Immature natural killer cell (primary cell): ENCODE results near the gene NFYA. TPM values are rescaled to one million over a fixed set of nuclear protein-coding genes. Genes with fewer than 3 reads are reported as not detected.
A peak's percentile ranks its signal among the peaks of the same experiment; 100 is the strongest.

ENCODE experiments used
- DNase-seq, 3 donors: peaks; one replicate each; pipeline ENCODE4 v3.0.0; 2022; ENCODE audit warnings: mixed read lengths in 1 of 3
- H3K27ac Mint-ChIP-seq, 6 donors: one replicate each; pipeline ENCODE4 v1.8.0; 2020; ENCODE audit warnings: mixed read lengths in 6 of 6, mild to moderate bottlenecking in 5 of 6, inconsistent platforms in 4 of 6, moderate library complexity in 3 of 6
- H3K27me3 Mint-ChIP-seq, 3 donors: one replicate each; pipeline ENCODE4 v1.8.0; 2020 to 2021; ENCODE audit warnings: low read depth in 3 of 3, mild to moderate bottlenecking in 3 of 3, mixed read lengths in 3 of 3, moderate library complexity in 3 of 3, inconsistent platforms in 1 of 3
- H3K36me3 Mint-ChIP-seq, 3 donors: one replicate each; pipeline ENCODE4 v1.8.0; 2020; ENCODE audit warnings: mixed read lengths in 3 of 3, inconsistent platforms in 2 of 3, mild to moderate bottlenecking in 2 of 3
- H3K4me1 Mint-ChIP-seq, 2 donors: one replicate each; pipeline ENCODE4 v1.8.0; 2020; ENCODE audit warnings: inconsistent platforms in 2 of 2, mild to moderate bottlenecking in 2 of 2, mixed read lengths in 2 of 2, moderate library complexity in 1 of 2
- H3K4me3 Mint-ChIP-seq, 5 donors: one replicate each; pipeline ENCODE4 v1.8.0; 2020; ENCODE audit warnings: mild to moderate bottlenecking in 5 of 5, mixed read lengths in 5 of 5, inconsistent platforms in 3 of 5, moderate library complexity in 3 of 5
- H3K9me3 Mint-ChIP-seq, 6 donors: one replicate each; pipeline ENCODE4 v1.8.0; 2020; ENCODE audit warnings: mild to moderate bottlenecking in 6 of 6, mixed read lengths in 6 of 6, inconsistent platforms in 4 of 6, moderate library complexity in 3 of 6
- polyA plus RNA-seq, 3 donors: library from polyadenylated mRNA; unstranded; fragments of 300-500 nt; fragmentation: Illumina TruSeq; gene quantifications; one replicate each; pipeline ENCODE4 v1.2.3, GENCODE V29; 2021

Gene NFYA
- polyA plus RNA-seq, 3 donors from 2014 or later, result 12.4 to 21.7 (median 20.5) TPM

- Mint-ChIP-seq H3K27ac (peak overlapping the region; percentile 95 to 99 (median 98)), H3K9me3 (no peaks in the 10 kb centered on the region), H3K4me1 (peaks cover 42 to 59% of the 10 kb centered on the region in 2 donors), H3K36me3 (peaks cover 7 to 19% (median 11%) of the 10 kb centered on the region in 3 donors), H3K4me3 (peak overlapping the region; percentile 96 to 98 (median 96)), H3K27me3 (peaks cover 14 to 20% (median 15%) of the 10 kb centered on the region in 3 donors)
- DNase-seq, result no peak
These were observed 1.3 kb upstream of the NFYA start for GRCh38 chr6:41071501-41071922.

GRCh38 chr6:41071923-41072835, 595 bp upstream of the NFYA start, which contains the start of gene OARD1:
OARD1 (minus strand) TSS chr6:41072356; CDS start chr6:41071634, 722 bp downstream.
- H3K36me3 Mint-ChIP-seq, result peaks cover under 1 to 13% (median 4%) of the 10 kb centered on the region in 3 donors
- peak within 1 kb of the TSS; percentile 95 to 99 (median 98) for H3K27ac Mint-ChIP-seq
- H3K27me3 Mint-ChIP-seq, result peaks cover 14 to 20% (median 15%) of the 10 kb centered on the region in 3 donors
- peak; percentile 100 for DNase-seq
- H3K4me1 Mint-ChIP-seq, result peaks cover 37 to 57% of the 10 kb centered on the region in 2 donors
- peak within 1 kb of the TSS; percentile 96 to 98 (median 98) for H3K4me3 Mint-ChIP-seq
- H3K9me3 Mint-ChIP-seq, result no peaks in the 10 kb centered on the region

DNA sequence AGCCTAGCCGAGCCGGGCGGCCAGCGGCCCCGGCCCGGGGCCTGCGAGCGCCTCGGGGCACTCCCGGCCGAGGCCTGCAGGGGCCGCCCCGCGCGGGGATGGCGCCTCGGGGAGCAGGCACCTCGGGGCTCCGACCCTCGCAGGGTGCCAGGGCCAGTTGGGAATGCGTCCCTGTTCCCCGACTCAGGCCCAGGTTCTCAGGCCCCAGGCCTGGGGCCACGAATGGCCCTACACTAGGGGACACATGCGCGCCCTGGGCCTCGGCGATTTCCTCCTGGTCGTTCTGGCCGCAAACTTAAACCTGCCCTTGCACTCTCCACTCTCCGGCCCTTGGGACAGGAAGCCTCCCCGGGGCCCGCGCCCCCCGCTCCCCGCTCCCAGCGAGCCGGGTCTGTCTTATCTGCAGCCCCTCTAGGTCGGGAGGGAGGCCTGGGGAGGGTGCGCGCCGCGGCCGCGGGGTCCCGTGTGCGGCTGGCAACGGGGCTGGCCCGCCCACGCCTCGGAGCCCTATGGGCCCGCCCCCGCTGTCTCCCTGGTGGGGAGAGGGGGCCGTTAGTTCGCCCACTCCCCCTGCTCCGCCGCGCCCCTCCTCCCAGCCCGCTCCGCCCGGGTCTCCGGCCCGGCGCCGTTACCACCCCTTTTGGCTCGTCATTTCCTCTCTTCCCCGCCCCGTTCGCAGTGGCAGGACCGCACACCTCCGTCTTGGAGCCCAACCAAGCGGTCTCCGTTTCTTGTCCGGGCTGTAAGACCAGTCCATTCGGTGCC, 611 bp downstream of the NFYA start:
- Mint-ChIP-seq H3K27ac (peak overlapping the region; percentile 96 to 100 (median 98)), H3K9me3 (no peaks in the 10 kb centered on the region), H3K36me3 (peaks cover 0 to 3% (median 0%) of the 10 kb centered on the region in 3 donors), H3K4me1 (peaks cover 37 to 57% of the 10 kb centered on the region in 2 donors), H3K27me3 (peaks cover 14 to 20% (median 15%) of the 10 kb centered on the region in 3 donors), H3K4me3 (peak overlapping the region; percentile 94 to 98 (median 96))
- DNase-seq, result peak; percentile 81 to 82 (median 82)

DNA sequence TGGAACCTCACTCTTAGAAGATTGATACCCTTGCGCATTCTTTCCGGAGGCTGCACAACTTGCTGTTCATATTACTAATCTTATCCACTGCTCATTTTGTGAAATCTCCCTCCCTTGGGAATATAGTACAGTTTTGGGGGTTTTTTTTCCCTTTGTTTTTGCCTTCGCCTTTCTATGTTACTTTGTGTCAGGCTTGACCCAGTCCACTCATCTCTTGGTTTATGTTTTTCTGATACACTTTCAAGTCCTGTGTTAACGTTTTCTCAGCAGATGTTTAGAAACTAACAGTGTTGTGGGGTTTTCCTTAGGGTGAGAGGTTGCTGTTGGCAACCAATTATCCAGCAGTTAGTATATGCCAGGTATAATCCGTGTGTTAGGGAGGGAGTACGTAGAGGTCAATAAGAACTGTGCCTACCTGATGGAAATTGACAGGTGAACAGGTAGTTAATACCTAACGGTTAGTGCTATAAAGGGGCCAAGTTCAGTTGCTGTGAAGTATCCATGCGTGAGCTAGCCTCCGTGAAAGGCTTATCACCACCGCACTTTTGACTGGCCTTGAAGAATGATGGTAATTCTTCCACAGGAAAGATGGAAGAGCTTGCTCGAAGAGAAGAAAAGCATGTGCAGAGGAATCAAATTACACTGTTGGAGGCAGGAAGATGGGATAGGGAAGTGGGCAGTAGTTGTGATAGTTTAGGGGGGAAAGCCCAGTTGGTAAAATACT, 1.4 kb downstream of the NFYA start:
- Mint-ChIP-seq H3K27ac (peak overlapping the region; percentile 96 to 100 (median 98)), H3K4me3 (peak overlapping the region; percentile 88 to 98 (median 94)), H3K4me1 (peaks cover 41 to 62% of the 10 kb centered on the region in 2 donors), H3K36me3 (peaks cover 0 to 8% (median 0%) of the 10 kb centered on the region in 3 donors), H3K27me3 (peaks cover 14 to 20% (median 15%) of the 10 kb centered on the region in 3 donors), H3K9me3 (no peaks in the 10 kb centered on the region)
- DNase-seq, result no peak

DNA sequence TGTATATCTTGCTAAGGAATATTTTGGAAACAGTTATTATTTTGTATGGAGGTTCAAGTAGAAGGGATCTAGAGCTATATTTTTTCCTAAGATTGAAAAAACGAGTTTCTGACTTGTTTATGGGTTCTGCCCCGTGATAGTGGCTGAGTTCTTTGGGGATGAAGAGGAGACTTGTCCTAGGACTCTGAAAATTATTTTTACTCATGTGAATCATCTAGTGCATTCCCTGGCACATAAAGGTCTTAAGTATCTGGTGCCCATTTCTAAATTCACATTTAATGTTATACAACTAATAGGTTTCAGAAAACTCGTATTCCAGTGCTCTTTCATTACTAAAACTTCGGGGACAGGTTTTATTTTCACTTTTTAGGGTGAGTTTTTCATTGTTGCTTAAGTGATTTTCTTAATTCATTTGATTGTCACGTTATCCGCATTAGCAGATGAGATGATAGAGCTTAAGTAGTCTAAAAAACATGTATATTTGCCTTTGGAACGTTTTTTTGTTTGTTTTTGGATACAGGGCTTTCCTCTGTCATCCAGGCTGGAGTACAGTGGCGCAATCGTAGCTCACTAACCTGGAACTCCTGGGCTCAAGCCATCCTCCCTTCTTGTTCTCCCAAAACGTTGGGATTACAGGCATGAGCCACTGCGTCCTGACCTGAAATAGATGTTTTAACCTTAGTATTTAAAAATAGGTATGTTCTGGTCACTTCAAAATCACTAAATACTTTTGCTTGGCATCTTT, 2.1 kb downstream of the NFYA start:
- no peak for DNase-seq
- Mint-ChIP-seq H3K4me3 (peak overlapping the region; percentile 88 to 98 (median 94)), H3K9me3 (no peaks in the 10 kb centered on the region), H3K27me3 (peaks cover 14 to 20% (median 15%) of the 10 kb centered on the region in 3 donors), H3K4me1 (peaks cover 45 to 62% of the 10 kb centered on the region in 2 donors), H3K36me3 (peaks cover 0 to 10% (median 4%) of the 10 kb centered on the region in 3 donors), H3K27ac (peak overlapping the region; percentile 96 to 100 (median 98))

DNA sequence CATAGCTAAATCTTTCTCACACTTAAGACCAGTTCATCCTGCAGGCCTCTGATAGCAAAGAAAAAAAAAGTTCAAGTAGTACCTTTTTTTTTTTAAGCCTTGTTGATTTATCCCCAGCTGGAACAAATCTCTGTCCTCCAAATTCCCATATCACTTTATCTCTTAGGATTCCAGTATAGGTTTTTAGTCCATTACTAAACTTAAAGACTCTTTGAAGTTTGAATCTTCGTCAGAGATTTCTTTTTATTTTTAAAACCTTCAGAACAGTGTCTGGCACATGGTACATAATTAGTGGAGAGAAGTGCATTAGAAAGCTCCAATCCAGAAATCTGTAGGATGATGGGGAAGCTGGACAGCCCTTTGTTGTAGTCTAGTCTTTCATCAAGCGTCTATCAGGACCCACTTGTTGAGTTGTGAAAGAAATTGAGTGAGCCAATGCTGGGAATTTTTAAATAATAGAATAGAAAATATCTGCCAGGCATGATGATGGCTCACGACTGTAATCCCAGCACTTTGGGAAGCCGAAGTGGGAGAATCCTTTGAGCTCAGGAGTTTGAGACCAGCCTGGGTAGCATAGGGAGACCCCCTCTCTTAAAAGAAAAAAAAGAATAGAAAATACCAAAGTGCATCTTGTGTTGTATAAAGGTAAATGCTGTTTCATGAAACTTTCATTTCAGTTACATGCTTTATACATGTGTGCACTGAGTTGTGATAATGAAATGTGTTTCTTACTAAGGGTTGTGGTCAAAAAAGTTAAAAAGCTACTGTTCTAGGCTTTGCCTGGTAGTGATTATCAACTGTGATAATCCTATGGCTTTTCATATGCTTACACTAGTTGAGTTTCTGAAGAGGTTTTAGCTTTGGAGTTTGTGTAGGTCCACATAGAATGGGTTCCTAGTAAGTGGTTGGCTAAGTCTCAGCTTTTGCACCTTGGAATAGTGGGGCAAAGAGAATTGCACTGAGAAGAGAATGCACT, 3.2 kb downstream of the NFYA start:
- Mint-ChIP-seq H3K36me3 (peaks cover 4 to 17% (median 8%) of the 10 kb centered on the region in 3 donors), H3K9me3 (no peaks in the 10 kb centered on the region), H3K27me3 (peaks cover 14 to 20% (median 15%) of the 10 kb centered on the region in 3 donors), H3K27ac (peak overlapping the region; percentile 83 to 100 (median 96)), H3K4me1 (peaks cover 52 to 63% of the 10 kb centered on the region in 2 donors), H3K4me3 (peak overlapping the region in 4 of 5 donors; percentile 5 to 76 (median 32))
- DNase-seq, result no peak

- H3K9me3 Mint-ChIP-seq, result no peaks in the 10 kb centered on the region
- no peak overlapping the region for H3K27ac Mint-ChIP-seq
- H3K27me3 Mint-ChIP-seq, result peaks cover 6 to 10% (median 8%) of the 10 kb centered on the region in 3 donors
- H3K36me3 Mint-ChIP-seq, result peaks cover 4 to 17% (median 8%) of the 10 kb centered on the region in 3 donors
- no peak overlapping the region for H3K4me3 Mint-ChIP-seq
- DNase-seq, result no peak
- H3K4me1 Mint-ChIP-seq, result peaks cover 55 to 70% of the 10 kb centered on the region in 2 donors
These were observed 4.8 kb downstream of the NFYA start for GRCh38 chr6:41077536-41077935.

DNA sequence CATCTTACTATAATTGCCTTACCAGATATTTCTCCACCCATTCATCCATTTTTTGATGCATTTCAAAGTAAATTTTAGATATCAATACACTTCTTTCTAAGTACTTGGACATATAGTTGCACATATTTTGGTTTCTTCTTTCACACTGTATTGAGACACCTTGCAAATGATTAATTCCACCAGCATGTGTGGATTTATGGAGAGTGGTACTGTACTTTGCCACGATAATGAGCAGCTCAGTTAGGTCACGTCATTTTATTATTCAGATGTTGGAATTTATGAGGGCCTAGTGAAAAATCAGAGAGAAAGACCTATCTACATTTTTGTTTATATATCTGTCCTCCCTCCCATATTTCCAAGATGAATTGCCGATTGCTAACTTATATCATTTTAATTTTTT, 5.3 kb downstream of the NFYA start:
- H3K27ac Mint-ChIP-seq, result no peak overlapping the region
- peaks cover 4 to 21% (median 8%) of the 10 kb centered on the region in 3 donors for H3K36me3 Mint-ChIP-seq
- no peak overlapping the region for H3K4me3 Mint-ChIP-seq
- H3K27me3 Mint-ChIP-seq, result peaks cover 2 to 6% (median 4%) of the 10 kb centered on the region in 3 donors
- H3K9me3 Mint-ChIP-seq, result no peaks in the 10 kb centered on the region
- H3K4me1 Mint-ChIP-seq, result peaks cover 55 to 75% of the 10 kb centered on the region in 2 donors
- DNase-seq, result no peak

- Mint-ChIP-seq H3K27ac (peak overlapping the region in 1 of 6 donors; percentile 11), H3K9me3 (no peaks in the 10 kb centered on the region), H3K4me1 (peaks cover 51 to 79% of the 10 kb centered on the region in 2 donors), H3K36me3 (peaks cover 8 to 29% (median 10%) of the 10 kb centered on the region in 3 donors), H3K4me3 (no peak overlapping the region), H3K27me3 (peaks cover 0 to under 1% (median under 1%) of the 10 kb centered on the region in 3 donors)
- DNase-seq, result no peak
These were observed 6.3 kb downstream of the NFYA start for GRCh38 chr6:41079080-41079479.

GRCh38 chr6:41080621-41081020, 7.8 kb downstream of the NFYA start:
- H3K36me3 Mint-ChIP-seq, result peaks cover 14 to 39% (median 17%) of the 10 kb centered on the region in 3 donors
- H3K27ac Mint-ChIP-seq, result peak overlapping the region; percentile 42 to 92 (median 76)
- no peaks in the 10 kb centered on the region for H3K27me3 Mint-ChIP-seq
- H3K4me3 Mint-ChIP-seq, result peak overlapping the region; percentile 57 to 80 (median 69)
- H3K9me3 Mint-ChIP-seq, result no peaks in the 10 kb centered on the region
- H3K4me1 Mint-ChIP-seq, result peaks cover 35 to 63% of the 10 kb centered on the region in 2 donors
- DNase-seq, result peak in 1 of 3 donors; percentile 6

- peaks cover 19 to 59% (median 24%) of the 10 kb centered on the region in 3 donors for H3K36me3 Mint-ChIP-seq
These were observed 10.3 kb downstream of the NFYA start for GRCh38 chr6:41083072-41083471.

More at GRCh38 chr6:41083072-41083471, 10.3 kb downstream of the NFYA start:
- Mint-ChIP-seq H3K27me3 (no peaks in the 10 kb centered on the region), H3K4me1 (peaks cover 30 to 60% of the 10 kb centered on the region in 2 donors), H3K27ac (no peak overlapping the region), H3K4me3 (no peak overlapping the region), H3K9me3 (no peaks in the 10 kb centered on the region)
- DNase-seq, result no peak
